GM18861 (cell line): ENCODE data around the gene ZC3HAV1L.
"Not testable (repeated sequence)": the region's sequence is repeated elsewhere in the genome, so short reads cannot be mapped to it uniquely, and the experiment has no call there.

Source experiments
- ATAC-seq: cut with Tn5 transposase; IDR thresholded peaks from one replicate; pipeline ENCODE4 v1.9.1; 2021; ENCODE audit not compliant: unreplicated experiment

Gene ZC3HAV1L

GRCh38 chr7:139054656-139055055 lies 18.8 kb upstream of the ZC3HAV1L start:
- not testable (repeated sequence) for ATAC-seq

- no peak for ATAC-seq
Observed at GRCh38 chr7:139054101-139054500, 18.3 kb upstream of the ZC3HAV1L start.

DNA sequence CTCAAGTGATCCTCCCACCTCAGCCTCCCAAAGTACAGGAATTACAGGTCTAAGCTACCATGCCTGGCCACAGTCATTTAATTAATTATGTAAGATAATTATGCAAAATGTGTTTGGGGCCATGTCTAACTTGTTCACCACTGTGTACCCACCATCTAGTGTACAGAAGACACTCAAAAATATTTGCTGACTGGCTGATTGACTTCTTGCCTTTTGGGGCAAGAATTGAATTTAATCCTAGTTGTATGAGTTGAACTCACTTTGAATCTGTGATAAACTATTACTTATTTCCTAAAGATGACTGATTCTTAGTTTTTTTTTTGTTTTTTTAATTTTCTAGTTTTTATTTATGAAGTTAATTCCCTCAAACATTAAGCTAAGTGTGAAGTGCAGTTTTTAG lies 15.8 kb upstream of the ZC3HAV1L start:
- ATAC-seq: no peak

GRCh38 chr7:139049936-139050335 lies 14.1 kb upstream of the ZC3HAV1L start:
- ATAC-seq: no peak

- no peak for ATAC-seq
Observed at GRCh38 chr7:139049111-139049510, 13.3 kb upstream of the ZC3HAV1L start.

- ATAC-seq: no peak
Observed at GRCh38 chr7:139047970-139048369, 12.1 kb upstream of the ZC3HAV1L start.

GRCh38 chr7:139046143-139046542 lies 10.3 kb upstream of the ZC3HAV1L start:
- no peak for ATAC-seq

DNA sequence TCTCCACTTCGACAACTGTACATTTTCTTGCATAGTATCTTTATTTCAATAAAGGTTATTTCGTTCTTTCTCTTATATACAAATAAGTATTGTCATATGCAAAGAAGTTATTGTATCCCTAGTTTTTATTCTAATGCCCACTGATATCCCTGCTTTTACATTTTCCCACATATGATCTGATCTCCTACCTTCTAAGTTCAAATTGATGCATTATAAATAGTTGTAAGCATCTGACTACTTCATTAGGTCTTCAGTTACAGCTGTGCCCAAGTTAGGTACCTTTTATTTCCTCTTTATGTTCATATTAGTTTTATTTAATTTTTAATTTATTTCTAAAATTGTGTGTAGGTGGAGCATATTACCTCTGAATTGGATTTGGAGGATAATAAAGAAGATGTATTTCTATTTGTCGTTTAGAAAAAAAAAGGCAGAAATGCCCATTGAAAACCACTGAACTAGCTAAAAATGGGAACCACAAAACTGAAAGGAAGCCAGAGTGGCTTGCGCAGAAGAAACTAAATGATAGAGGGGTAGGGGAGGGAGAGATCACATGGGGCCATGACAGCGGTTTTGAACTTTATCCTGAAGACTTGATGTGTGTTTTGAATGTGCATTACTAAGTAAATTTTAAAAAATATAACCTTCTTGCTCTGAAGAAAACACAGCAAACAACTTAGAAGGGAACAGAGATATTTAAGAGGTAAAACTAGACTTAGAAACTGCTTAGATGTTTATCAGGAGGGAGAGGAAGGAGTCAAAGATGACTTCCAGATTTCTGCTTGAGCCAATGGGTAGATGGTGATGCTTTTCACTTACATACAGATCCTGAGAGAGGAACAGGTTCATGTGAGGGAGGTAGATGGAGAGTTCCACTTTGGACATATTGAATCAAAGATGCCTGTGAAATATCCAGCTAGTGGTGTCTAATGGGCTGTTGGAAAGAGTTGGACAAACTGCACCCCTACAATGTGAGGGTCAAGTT lies 9.3 kb upstream of the ZC3HAV1L start:
- ATAC-seq: no peak

- no peak for ATAC-seq
Observed at GRCh38 chr7:139043823-139044812, 8.3 kb upstream of the ZC3HAV1L start.

DNA sequence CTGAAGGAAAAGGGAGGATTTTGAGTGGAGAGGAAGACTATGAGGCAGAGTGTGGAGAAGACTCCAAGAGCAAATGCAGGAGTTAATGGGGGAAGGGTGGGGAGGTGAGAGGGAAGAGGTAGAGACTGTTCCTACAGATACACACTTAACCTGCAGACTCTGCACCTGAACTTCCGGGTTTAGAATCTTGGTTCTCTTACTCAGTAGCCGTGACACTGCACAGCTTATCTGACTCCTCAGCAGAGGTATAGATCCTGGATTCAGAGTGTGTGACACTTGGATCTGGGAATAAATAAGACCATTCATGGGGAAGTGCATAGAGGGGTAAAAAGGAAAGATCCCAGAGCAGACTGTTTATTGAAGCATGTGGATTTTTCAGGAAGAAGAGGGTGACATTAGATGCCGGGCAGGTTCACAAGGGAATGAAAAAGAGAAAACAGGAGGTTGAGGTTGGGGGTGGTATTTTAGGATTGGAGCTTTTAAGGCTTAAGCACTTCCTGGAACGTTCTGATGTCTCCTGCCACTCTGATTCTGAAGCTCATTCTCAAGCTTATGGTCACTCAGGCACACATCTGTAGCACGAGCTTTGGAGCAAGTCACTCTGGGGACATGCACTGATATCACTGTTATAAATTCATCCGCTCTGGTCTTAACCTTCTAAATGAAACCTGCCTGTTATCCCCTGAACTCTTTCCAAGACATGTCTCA lies 5.7 kb upstream of the ZC3HAV1L start:
- ATAC-seq: no peak

DNA sequence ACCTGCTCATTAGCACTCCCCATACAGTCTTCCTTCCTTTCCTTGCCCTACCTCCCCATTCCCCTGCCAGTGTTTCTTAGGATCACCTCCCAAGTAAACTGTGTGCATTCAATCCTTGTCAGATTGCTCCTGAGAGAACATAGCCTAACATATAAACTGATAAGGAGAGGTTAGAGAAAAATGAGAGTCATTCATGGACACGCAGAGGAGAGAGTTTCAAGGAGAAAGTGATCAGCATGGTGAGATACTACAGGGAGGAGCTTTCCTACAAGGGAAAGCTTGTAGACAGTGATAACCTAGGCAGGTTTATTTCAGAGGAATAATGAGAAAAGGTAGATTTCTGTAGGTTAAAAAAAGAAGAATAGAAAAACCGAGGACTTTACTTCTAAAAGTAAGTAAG lies 2.8 kb upstream of the ZC3HAV1L start:
- no peak for ATAC-seq

GRCh38 chr7:139036901-139037300 lies 1.1 kb upstream of the ZC3HAV1L start:
- ATAC-seq: no peak

DNA sequence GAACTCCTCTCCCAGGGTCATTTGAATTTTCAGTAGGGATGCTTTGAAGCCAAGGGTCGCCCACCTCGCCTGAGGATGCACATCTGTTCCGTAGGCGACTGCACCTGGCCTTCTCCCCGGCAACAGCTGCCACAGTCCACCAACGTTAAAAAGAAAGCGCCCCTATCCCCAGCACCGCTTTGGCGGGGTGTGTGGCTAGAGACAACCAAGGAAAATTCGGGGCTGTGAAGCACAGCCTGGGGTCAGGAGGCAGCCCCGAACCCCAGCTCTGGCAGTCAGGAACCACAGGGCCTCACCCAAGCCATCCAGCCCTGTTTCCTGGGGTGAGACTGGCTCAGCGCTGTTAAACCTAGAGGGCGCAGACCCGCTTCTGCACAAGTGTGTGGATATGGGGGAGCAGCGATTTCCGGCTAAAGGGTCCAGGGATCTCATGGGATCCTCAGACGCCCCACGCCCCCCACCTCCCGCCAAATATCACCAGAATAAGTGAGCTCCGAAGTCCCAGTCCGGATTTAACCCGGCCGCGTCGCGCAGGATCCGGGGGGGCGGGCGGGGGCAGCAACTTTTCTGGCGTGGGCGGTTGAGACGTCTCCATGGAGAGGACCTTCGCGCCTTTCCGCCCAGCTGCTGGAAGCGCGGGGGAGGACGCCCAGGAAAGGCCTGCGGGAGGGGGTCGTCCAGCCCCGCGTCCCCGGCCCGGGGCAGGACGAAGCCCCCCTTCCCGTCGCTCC lies 822 bp downstream of the ZC3HAV1L start:
- peak; percentile 28 for ATAC-seq

GRCh38 chr7:139034336-139034735 lies 1.5 kb downstream of the ZC3HAV1L start:
- no peak for ATAC-seq

DNA sequence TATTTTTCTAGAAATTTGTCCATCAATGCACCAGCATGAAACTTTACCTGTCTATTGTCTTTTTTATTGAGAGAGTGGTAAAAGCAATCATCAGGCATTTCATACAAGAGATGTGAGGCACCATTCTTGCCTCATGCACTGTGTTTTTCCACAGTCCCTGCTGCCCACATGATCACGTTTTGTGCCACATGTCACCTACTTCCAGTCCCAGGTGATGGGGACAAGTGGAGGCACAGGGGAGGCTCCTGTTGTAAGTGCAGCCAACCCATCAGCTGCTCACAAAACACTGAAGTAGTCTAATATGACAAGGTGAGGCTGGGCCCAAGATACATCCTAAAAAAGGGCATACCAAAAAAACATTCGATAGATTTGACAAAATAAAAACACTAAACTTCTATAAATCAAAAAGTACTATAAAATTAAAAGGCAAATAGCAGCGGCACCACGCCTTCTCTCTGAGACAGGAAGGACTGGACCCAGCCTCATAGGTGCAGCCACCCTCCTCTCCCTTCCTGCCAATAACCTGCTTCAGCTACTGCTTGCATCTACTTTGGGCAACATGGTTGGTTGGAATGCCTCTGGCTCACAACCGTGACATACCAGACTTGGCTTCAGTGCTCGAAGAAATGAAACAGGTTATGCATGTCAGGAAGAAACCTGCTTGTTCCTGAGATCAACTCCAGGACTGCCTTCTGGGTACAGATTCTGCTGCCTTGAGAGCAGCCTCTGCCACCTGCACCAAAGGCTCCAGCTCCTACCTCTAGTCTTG lies 2.3 kb downstream of the ZC3HAV1L start:
- no peak for ATAC-seq

DNA sequence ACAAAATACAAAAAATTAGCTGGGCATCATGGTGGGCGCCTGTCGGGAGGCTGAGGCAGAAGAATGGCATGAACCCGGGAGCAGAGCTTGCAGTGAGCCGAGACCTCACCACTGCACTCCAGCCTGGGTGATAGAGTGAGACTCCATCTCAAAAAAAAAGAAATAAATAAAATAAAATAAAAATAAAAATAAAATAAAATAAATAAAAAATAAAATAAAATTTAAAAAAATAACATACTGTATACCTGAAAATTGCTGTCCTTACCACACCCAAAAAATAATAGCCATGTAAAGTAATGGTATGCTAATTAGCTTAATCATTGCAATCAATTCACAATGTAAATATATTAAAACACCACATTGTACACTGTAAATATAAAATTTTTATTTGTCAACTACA lies 3.4 kb downstream of the ZC3HAV1L start:
- no peak for ATAC-seq

DNA sequence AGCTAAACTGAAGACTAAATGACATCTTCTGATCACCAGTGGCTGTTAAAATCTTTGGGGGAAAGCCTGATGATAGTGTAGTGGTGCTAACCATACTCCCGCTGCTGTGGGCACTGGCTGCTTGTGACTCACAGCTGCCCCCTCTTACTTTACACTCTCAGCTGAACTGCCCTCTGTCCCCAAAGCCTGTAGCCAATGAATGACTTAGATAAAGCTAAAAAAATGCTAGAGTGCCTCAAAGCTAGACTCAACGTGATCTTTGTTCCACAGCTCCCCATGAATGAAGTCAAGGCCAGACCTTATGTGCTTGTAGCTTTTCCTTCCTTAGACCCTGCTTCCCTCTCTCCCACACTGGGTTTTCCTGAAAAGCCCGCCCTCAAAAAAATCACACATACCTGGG lies 6.5 kb downstream of the ZC3HAV1L start:
- ATAC-seq: no peak

DNA sequence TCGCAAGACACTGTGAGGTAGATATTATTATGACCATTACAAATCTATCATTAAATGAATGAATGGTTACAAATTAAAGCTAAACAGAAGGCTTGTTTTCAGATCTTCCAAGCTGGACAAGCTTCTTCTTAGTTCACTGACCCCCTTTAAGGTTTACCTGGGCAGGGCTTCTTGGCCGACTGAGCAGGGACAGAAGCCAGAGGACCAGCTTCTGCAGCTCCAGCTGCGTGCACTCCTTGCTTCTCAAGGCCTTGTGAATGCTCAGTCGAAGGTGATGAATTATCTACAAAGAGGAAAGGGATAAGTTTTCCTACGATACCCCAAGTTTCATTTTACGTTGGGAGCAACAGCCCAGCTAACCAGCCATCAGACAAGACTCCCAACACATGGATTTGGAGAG lies 9.3 kb downstream of the ZC3HAV1L start:
- no peak for ATAC-seq

DNA sequence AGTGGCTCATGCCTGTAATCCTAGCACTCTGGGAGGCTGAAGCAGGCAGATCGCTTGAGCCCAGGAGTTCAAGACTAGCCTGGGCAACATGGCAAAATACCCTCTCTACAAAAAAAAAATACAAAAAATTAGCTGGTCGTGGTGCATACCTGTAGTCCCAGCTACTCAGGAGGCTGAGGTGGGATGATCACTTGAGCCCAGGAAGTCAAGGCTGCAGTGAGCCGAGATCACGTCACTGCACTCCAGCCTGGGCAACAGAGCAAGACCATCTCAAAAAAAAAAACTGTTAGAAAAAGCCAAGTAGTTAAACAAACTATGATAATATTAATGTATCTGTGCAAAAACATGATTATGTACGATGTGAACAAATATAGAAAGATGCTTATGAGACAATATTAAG lies 10.0 kb downstream of the ZC3HAV1L start:
- ATAC-seq: not testable (repeated sequence)

DNA sequence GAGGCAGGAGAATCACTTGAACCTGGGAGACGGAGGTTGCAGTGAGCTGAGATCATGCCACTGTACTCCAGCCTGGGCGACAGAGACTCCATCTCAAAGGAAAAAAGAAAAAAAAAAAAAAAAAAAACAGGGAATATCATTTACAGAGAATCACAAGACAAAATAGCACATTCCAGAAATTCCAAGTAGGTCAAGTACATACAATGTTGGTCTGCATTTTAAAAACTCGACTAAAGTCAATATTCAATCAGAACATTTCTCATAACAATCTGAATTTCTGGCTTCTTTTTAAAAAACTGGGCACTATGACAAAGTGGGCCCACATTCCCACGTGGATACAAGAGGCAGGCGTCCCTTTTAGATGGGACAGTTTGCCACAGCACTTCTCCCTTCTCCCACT lies 12.8 kb downstream of the ZC3HAV1L start:
- no peak for ATAC-seq
